T-helper 1 cell treated with Interleukin-12 subunit alpha and Interleukin-12 subunit beta and Interleukin-4 antibody, amounts not matched to agents 30 μg/mL and 1 μg/mL, for 36 hours (primary cell): ENCODE results near the gene APMAP.

Experiments used
- H3K27ac Mint-ChIP-seq: one replicate; pipeline ENCODE4 v1.8.0; 2021; ENCODE audit warnings: mild to moderate bottlenecking, mixed read lengths
- H3K27me3 Mint-ChIP-seq: one replicate; pipeline ENCODE4 v1.8.0; 2021; ENCODE audit warnings: low read depth, mixed read lengths
- H3K36me3 Mint-ChIP-seq: one replicate; pipeline ENCODE4 v1.8.0; 2021; ENCODE audit warnings: low read depth, mixed read lengths
- H3K4me1 Mint-ChIP-seq: one replicate; pipeline ENCODE4 v1.8.0; 2021; ENCODE audit warnings: low read depth, mixed read lengths
- H3K4me3 Mint-ChIP-seq: one replicate; pipeline ENCODE4 v1.8.0; 2021; ENCODE audit warnings: mild to moderate bottlenecking, moderate library complexity, mixed read lengths
- H3K9me3 Mint-ChIP-seq: one replicate; pipeline ENCODE4 v1.8.0; 2021; ENCODE audit warnings: mixed read lengths

APMAP gene, protein sequence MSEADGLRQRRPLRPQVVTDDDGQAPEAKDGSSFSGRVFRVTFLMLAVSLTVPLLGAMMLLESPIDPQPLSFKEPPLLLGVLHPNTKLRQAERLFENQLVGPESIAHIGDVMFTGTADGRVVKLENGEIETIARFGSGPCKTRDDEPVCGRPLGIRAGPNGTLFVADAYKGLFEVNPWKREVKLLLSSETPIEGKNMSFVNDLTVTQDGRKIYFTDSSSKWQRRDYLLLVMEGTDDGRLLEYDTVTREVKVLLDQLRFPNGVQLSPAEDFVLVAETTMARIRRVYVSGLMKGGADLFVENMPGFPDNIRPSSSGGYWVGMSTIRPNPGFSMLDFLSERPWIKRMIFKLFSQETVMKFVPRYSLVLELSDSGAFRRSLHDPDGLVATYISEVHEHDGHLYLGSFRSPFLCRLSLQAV

DNA sequence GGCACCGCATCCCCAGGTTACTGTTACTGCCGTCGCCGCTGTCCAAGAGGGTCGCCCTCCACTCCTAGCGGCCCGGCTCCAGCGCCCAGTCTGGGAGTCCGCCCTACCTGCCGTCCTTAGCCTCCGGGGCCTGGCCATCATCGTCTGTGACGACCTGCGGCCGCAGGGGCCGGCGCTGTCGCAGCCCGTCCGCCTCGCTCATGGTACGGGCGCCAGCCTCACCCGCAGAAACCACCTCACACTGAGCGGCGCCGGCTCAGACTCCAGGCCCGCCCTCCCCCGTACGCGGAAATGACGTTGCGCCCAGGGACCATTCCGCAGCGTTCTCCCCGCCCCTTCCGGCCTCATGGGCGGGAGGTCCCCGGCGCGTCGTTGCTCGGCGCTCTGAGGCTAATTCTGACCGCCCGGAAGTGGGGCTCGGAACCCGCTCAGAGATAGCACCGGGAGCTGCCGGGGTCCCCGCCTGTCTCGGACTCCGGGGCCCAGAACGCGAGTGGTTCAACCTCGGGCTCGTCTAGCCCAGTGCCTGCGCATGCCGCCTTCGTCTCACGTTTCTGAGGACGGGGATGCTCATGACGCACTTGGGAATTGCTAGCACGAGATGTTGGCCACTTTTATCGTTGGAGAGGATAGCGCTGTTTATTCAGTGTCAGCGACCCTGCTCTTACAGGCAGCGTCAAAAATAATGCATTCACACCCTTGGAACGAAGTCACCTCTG lies at the start of gene APMAP:
Gene APMAP, minus strand, starts transcription at position 265 of the 719 bp plus-strand sequence. Its CDS starts 63 bp downstream, at position 202.
- peak within 1 kb of the TSS; percentile 95 for H3K4me3 Mint-ChIP-seq
- H3K36me3 Mint-ChIP-seq: peaks cover 20% of the 10 kb centered on the region
- H3K27me3 Mint-ChIP-seq: peaks cover 22% of the 10 kb centered on the region
- peaks cover 45% of the 10 kb centered on the region for H3K4me1 Mint-ChIP-seq
- H3K27ac Mint-ChIP-seq: peak within 1 kb of the TSS; percentile 94
- H3K9me3 Mint-ChIP-seq: no peaks in the 10 kb centered on the region

DNA sequence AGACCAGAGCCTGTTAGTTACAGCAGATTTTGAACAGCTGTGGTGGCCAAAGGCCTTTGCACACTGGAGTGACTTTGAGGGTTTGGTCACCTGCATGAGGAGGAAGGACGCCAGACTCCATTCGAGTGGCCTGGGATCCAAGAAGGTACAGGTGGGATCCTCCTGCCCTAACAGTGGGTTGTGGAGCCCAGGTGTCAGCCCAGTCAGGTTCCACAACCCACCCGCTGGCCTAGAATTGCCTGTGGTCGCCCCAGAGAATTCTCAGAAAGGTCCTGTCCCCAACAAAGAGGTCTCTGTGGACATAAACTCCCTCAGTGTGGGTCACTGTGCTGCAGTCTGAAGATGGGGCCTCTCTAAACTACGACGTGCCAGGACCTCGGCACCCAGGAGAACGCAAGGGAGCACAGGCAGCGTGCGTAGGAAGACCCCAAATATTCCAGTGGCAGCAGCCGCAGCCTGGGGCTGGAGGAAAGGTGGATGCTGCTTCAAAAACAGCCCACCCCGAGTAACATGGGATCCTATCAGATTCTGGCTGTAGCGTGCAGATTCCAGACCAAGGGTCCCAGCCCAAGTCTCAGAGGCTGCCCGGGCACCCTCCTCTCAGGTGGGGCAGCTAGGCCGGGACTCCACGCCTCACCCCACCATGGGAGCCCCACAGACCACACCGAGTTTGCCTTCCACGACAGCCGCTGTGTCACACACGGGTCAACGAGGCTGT lies 49.4 kb upstream of the APMAP start:
- Mint-ChIP-seq H3K27ac (no peak overlapping the region), H3K4me1 (peaks cover 15% of the 10 kb centered on the region), H3K4me3 (no peak overlapping the region), H3K9me3 (no peaks in the 10 kb centered on the region), H3K36me3 (no peaks in the 10 kb centered on the region), H3K27me3 (no peaks in the 10 kb centered on the region)

DNA sequence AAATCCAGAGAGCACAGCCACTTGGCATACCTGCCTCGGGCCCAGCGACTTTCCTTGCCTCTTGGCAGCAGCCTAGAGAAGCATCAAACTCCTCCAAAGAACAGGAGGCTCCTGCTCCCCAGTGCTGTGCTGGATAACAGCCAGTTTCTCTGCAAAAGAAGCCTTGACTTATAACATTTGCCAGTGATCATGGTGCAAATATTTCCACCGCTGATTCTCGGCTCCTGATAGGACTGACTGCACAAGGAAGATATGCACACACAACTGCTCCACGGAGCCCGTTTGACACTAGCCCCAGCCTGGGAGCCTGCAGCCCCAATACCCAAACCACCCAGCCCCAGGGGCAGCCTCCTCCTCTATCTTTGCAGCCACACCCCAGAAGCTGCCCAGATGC lies 47.9 kb upstream of the APMAP start:
- Mint-ChIP-seq H3K27ac (no peak overlapping the region), H3K27me3 (no peaks in the 10 kb centered on the region), H3K9me3 (no peaks in the 10 kb centered on the region), H3K4me1 (peaks cover 27% of the 10 kb centered on the region), H3K36me3 (no peaks in the 10 kb centered on the region), H3K4me3 (no peak overlapping the region)

DNA sequence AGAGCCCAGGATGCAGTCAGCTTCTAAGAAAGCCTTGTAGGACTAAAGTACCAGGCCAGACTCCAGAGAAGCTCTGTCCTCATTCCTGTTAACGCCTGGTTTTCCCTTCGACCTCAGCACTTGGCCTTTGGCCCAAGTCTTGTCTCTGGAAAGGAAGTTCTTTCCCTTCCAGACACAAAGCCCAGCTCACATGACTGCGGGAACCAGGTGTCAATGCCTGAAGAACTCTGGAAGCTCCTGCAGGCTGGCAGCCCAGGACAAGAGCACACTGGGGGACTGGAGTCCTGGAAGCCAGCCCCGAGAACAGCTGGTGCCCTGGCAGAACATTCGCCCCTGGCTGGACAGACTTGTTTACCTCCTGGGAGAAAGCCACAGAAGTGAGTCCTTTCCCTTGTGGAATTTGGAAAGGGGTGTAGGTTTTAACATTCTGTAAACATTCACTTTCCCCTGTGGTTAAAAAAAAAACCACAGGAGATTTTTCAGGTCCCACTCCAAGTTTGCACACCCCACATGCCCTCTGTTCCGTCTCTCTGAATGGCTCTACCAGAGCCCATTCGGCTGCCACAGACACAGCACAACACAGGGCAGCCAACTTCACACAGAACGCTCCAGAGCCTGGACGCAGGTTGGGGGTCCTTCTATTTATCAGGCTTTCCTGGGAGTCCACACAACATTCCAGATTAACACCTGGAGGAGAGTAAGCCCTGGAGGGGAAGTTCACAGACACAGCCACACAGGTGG lies 47.3 kb upstream of the APMAP start:
- Mint-ChIP-seq H3K27ac (no peak overlapping the region), H3K4me1 (peaks cover 26% of the 10 kb centered on the region), H3K36me3 (no peaks in the 10 kb centered on the region), H3K27me3 (no peaks in the 10 kb centered on the region), H3K9me3 (no peaks in the 10 kb centered on the region), H3K4me3 (no peak overlapping the region)

DNA sequence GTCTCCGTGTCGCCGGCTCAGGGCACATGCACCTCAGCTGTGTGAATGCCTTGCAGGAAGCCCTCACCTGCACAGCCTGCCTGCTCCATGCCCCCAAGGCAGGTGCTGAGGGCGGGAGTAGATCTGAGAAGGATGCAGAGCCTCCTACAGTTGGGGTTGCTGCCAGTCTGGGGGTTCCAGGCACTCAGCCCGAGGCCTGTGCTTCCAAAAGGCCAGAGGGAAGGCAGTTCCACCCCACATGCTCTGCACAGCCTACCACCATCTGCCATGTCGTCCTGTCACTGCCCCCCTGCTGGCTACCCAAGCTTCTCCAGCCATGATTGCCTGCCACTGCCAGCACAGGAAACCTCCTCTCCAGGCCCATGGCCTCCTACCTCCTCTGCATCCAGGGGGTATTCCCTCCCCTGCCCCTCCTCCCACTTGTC lies 46.1 kb upstream of the APMAP start:
- Mint-ChIP-seq H3K4me1 (peaks cover 26% of the 10 kb centered on the region), H3K36me3 (no peaks in the 10 kb centered on the region), H3K27ac (no peak overlapping the region), H3K9me3 (no peaks in the 10 kb centered on the region), H3K4me3 (no peak overlapping the region), H3K27me3 (no peaks in the 10 kb centered on the region)

DNA sequence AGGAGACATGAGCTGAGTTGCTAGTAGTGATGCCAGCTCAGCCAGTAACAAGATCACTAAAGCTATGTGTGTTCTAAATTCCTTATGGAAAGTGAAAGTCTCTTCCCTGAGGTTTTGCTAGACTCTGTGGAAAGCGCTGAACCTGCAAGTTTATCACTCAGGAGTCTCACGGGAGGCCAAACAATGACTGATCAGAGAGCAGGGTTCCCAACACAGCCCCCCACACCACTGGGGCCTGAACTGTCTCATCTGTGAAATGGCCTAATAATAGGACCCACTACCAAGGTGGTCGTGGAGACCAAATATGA lies 45.5 kb upstream of the APMAP start:
- peaks cover 23% of the 10 kb centered on the region for H3K4me1 Mint-ChIP-seq
- no peaks in the 10 kb centered on the region for H3K27me3 Mint-ChIP-seq
- no peak overlapping the region for H3K4me3 Mint-ChIP-seq
- H3K9me3 Mint-ChIP-seq: no peaks in the 10 kb centered on the region
- no peak overlapping the region for H3K27ac Mint-ChIP-seq
- no peaks in the 10 kb centered on the region for H3K36me3 Mint-ChIP-seq

DNA sequence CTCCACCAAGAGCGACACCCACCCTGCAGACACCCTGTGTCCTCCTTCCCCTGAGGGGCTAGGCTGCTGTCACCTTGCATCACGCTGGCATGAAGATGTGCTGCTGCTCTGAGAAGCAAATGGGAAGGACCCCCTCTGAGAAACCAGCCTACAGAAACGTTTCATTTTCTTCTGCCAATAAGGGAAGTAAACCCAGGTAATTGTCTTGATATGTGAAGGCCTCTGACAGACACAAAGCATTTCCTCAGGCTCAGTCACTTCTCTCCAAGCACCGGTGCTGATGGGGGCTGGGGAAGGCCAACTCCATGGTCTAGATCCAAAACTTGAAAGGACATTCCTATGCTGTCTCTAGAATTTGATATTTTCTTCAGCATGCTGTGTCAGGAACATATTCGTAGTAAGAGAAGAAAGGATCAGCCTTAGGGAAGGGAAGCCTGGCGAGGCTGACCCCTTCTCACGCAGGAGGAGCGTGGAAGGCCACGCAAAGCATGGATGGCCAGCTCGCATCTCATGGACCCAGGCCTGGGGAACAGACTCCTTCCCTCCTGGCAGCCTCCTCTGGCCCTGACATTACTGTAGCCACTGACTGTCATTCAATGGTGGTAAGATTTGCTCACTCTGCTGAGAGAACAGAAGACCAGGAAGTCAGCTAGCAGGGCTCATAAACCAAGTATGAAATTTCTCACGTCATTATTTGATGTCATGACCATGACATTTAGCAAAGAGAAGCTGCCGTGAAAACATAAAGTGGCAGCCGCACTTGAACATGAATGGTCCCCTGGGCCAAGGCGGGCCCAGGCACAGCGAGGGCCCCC lies 44.9 kb upstream of the APMAP start:
- no peak overlapping the region for H3K4me3 Mint-ChIP-seq
- no peaks in the 10 kb centered on the region for H3K27me3 Mint-ChIP-seq
- no peak overlapping the region for H3K27ac Mint-ChIP-seq
- H3K36me3 Mint-ChIP-seq: no peaks in the 10 kb centered on the region
- peaks cover 19% of the 10 kb centered on the region for H3K4me1 Mint-ChIP-seq
- H3K9me3 Mint-ChIP-seq: no peaks in the 10 kb centered on the region

DNA sequence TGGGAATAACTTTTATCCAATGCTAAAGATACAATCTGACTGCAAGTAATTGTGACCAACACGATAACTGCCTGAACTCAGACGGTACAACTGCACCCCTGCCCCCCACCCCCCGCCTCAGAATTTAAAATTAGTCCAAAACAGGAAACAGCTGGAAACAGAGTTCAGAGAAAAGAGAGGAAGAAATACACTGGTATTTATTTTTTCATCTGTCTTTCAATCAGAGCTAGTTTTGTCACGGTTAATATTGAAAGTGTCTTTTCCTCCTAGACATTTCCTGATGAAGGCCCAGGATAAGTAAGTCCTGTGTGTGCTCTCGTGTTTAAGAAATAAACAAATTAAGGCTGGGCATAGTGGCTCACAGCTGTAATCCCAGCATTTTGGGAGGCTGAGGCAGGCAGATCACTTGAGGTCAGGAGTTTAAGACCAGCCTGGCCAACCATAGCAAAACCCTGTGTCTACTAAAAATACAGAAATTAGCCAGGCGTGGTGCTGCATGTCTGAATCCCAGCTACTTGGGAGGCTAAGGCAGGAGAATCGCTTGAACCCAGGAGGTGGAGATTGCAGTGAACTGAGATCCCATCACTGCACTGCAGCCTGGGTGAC lies 43.9 kb upstream of the APMAP start:
- Mint-ChIP-seq H3K4me3 (no peak overlapping the region), H3K27ac (no peak overlapping the region), H3K9me3 (no peaks in the 10 kb centered on the region), H3K4me1 (peaks cover 18% of the 10 kb centered on the region), H3K27me3 (no peaks in the 10 kb centered on the region), H3K36me3 (no peaks in the 10 kb centered on the region)

DNA sequence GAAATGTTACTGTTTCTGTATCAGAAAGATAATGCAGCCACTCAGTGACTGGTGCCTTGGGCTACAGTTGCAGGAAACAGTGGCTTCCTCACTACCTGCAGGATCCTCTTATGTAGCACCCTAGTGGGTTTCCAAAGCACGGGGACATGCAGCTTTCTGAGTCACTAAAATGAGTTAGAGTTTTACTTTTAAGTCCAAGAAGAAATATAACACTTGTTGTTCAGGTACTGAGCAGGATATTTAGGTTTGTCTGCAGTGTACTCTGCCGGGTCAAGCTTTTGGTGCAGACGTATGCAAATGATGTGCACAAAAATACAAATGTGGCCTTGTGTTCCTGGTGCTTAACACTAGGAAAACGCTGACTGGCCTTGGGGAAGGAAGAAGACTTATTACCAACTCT lies 43.4 kb upstream of the APMAP start:
- Mint-ChIP-seq H3K9me3 (no peaks in the 10 kb centered on the region), H3K4me3 (no peak overlapping the region), H3K4me1 (peaks cover 18% of the 10 kb centered on the region), H3K27me3 (no peaks in the 10 kb centered on the region), H3K36me3 (no peaks in the 10 kb centered on the region), H3K27ac (no peak overlapping the region)

DNA sequence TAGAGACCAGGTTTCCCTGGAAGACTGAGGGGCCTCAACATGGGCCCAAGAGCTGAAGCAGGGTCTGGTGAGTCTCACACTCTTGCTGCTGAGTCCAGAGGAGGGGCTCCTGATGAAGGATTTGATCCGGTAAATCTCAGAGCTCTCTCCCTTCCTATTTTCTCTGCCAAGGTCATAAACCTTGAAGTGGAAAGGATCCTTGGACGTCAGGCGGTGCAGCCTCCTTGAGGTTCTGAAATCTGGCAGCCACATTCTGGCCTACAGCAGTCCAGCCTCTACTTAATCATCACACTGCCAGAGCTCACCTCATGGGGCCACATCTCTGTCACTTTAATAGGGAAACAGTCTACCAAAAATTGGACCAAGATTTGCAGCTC lies 41.4 kb upstream of the APMAP start:
- Mint-ChIP-seq H3K27me3 (no peaks in the 10 kb centered on the region), H3K4me3 (no peak overlapping the region), H3K36me3 (peaks cover 2% of the 10 kb centered on the region), H3K4me1 (peaks cover 18% of the 10 kb centered on the region), H3K9me3 (no peaks in the 10 kb centered on the region), H3K27ac (no peak overlapping the region)

DNA sequence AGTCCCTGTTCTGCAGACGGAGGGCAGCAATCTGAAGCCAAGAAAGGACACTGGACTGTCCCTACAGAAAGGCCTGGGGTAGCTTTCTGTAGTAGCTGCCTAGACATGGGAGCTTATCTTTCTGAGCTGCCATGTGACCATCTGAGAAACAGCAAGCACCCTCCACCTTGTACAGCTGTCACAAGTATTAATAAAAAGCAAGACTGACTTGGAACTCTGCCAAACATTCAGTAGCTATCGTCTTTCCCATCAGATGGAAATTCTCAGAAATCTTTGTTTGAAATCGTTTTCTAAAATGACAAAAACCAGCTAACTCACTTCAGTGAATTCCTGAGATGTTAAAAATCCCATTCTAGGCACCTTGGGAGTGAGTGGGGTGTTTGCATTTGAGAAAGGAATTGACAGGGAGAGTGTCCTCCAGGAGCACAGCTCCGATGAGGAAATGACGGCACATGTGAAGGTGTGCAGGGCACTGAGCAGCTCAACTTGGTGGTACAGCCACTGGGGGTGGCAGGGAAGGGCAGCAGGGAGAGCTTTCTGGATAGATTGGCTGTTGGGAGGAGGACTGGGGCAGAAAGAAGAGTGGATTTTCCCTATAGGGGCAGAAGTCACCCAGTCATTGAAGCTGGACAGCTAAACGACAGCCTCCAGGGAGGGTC lies 40.8 kb upstream of the APMAP start:
- H3K27ac Mint-ChIP-seq: no peak overlapping the region
- no peaks in the 10 kb centered on the region for H3K27me3 Mint-ChIP-seq
- no peak overlapping the region for H3K4me3 Mint-ChIP-seq
- H3K4me1 Mint-ChIP-seq: peaks cover 18% of the 10 kb centered on the region
- peaks cover 2% of the 10 kb centered on the region for H3K36me3 Mint-ChIP-seq
- no peaks in the 10 kb centered on the region for H3K9me3 Mint-ChIP-seq

DNA sequence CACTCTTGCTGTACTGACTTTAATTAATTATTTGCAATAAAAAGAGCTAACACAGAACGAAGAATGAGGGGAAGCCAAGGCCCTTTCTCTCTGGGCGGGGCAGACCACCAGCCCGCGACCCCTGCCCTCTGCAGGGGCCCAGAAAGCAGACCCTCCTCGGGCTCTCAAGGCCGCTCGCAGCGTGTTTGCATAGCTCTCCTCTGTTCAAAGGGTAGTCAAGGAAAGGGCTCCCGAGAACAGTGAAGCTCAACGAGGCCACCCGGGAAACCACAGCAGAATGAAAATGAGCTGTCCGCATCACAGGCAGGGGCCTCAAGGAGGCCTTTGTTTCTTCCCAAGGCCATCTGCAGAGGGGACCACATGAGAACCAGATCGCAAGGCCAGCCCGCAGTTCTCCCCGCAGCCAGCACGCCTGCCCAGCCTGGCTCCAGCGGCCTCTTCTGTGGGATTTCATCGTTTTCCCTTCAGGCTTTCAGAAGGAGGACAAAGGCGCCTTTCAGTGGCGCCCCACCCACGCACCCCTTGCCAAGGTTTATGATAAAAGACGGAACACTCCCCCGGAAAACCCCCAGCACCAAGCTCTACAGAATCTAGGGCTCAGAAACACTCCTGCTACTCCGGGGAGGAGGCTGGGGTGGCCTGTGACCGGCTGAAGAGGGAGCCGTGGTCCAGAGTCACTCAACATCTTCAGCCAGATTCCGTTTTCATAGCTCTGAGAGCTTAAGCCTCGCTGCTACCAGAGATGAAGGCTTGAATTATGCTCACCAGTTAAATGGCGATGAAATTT lies 40.1 kb upstream of the APMAP start:
- peaks cover 2% of the 10 kb centered on the region for H3K36me3 Mint-ChIP-seq
- H3K4me3 Mint-ChIP-seq: no peak overlapping the region
- H3K4me1 Mint-ChIP-seq: peaks cover 18% of the 10 kb centered on the region
- no peaks in the 10 kb centered on the region for H3K9me3 Mint-ChIP-seq
- no peak overlapping the region for H3K27ac Mint-ChIP-seq
- no peaks in the 10 kb centered on the region for H3K27me3 Mint-ChIP-seq
